ENCODE data around the gene PIK3AP1.
"Not testable (repeated sequence)": the region's sequence is repeated elsewhere in the genome, so short reads cannot be mapped to it uniquely, and the experiment has no call there.

The PIK3AP1 gene

DNA sequence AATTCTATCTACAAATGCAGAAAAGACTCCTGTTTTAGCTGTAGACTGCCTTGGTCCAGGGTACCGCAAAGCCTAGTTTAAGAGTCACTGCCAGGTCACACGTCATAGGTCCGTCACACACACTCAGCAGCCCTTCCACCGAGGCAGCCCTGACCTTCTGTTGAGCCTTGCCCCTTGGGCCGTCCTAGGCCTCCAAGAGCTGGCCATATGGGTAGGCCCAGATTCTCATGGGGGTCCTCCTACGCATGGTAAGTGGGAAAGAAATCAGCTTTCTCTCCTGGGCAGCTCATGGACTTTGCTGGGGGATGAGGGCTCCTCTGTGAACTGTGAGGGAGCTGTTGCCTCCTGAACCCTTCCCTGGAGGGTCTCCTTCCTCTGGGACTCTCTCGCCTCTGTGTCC lies 19.8 kb upstream of the PIK3AP1 start:
- Histone ChIP-seq H3K27ac (peak overlapping the region in 7 of 21 experiments; percentile 9 to 78 (median 57)), H3K4me3 (no peak overlapping the region)

DNA sequence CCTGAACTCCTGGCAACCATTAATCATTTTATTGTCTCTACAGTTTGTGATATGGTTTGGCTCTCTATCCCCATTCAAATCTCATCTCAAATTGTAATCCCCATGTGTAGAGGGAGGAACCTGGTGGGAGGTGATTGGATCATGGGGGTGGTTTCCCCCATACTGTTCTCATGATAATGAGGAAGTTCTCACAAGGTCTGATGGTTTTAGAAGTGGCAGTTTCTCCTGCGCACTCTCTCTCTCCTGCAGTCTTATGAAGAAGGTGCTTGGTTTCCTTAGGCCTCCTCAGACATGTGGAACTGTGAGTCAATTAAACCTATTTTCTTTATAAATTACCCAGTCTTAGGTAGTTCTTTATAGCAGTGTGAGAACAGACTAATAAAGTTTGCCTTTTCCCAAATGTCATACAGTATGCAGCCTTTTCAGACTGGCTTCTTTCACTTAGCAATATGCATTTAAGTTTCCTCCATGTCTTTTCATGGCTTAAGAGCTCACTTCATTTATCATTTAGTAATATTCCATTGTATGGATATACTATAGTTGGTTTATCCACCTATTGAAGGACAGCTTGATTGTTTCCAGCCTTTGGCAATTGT lies 17.1 kb upstream of the PIK3AP1 start:
- H3K27ac ChIP-seq, H3K4me3 ChIP-seq: not testable (repeated sequence)

- Histone ChIP-seq H3K27ac (no peak overlapping the region), H3K4me3 (no peak overlapping the region)
Measured at GRCh38 chr10:96724621-96725020, 4.3 kb upstream of the PIK3AP1 start.

DNA sequence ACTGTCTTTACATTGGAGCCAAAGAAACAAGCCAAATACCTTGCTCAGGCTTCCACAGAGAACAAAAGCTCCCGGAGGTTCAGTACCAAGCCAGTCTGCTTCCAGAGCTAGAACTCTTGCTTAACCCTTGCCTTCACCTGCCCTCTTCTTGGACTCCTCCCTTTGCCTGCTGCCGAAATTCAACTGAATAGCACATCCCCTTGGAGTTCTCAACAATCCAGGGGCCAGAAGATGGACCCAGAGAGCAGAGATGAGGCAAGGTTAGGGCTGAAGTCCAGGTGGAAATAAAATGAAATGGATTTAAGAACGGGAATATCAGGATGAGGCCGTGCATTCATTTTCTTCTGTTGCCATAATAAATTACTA lies 876 bp upstream of the PIK3AP1 start:
- H3K27ac ChIP-seq: peak overlapping the region in 9 of 21 experiments; percentile 44 to 85 (median 74)
- peak overlapping the region in 3 of 7 experiments; percentile 43 to 49 (median 48) for H3K4me3 ChIP-seq

GRCh38 chr10:96719850-96720421 lies 378 bp downstream of the PIK3AP1 start:
- Histone ChIP-seq H3K4me3 (peak overlapping the region; percentile 35 to 55 (median 43)), H3K27ac (peak overlapping the region; percentile 10 to 90 (median 72))

- Histone ChIP-seq H3K27ac (peak overlapping the region in 6 of 21 experiments; percentile 7 to 90 (median 82)), H3K4me3 (peak overlapping the region in 5 of 7 experiments; percentile 35 to 55 (median 48))
Measured at GRCh38 chr10:96719200-96719599, 1.1 kb downstream of the PIK3AP1 start.

DNA sequence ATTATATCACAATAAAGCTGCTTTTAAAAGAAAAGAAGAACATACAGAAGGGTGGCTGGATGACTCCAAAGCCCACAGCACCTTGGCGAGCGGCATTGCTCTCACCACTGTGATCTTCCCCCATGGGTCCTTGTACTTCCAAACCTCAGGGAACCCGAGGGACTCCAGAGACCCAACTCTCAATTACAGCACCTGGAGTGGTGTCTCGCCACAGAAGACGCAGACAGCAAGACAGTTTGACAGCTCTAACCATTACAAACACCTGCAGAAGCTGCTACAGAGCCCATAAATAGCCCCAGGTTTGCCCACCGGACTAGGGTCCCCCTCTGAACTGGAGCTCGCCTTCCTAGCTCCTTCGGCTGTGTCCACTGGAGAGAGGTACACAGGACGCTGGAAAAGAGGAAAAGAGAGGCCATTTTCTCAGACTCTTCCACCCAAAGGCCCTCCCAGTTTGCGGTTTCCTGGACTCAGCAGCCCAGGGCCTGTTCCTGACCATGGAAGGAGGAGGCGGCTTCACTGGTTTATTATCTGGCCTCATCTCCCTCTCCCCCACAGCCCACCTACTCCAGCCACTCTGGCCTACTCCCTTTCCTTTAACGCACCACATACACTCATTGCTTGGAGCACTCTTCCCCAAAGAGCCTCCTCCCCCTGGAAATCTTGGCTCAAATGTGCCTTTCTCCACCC lies 1.9 kb downstream of the PIK3AP1 start:
- Histone ChIP-seq H3K27ac (peak overlapping the region in 7 of 21 experiments; percentile 7 to 90 (median 34)), H3K4me3 (peak overlapping the region in 2 of 7 experiments; percentile 13 to 48)

- peak overlapping the region in 1 of 21 experiments; percentile 19 for H3K27ac ChIP-seq
Measured at GRCh38 chr10:96716390-96716789, 3.9 kb downstream of the PIK3AP1 start.

GRCh38 chr10:96714746-96715255 lies 5.5 kb downstream of the PIK3AP1 start:
- Histone ChIP-seq H3K4me3 (no peak overlapping the region), H3K27ac (no peak overlapping the region)

More at GRCh38 chr10:96716390-96716789, 3.9 kb downstream of the PIK3AP1 start:
- H3K4me3 ChIP-seq: no peak overlapping the region

DNA sequence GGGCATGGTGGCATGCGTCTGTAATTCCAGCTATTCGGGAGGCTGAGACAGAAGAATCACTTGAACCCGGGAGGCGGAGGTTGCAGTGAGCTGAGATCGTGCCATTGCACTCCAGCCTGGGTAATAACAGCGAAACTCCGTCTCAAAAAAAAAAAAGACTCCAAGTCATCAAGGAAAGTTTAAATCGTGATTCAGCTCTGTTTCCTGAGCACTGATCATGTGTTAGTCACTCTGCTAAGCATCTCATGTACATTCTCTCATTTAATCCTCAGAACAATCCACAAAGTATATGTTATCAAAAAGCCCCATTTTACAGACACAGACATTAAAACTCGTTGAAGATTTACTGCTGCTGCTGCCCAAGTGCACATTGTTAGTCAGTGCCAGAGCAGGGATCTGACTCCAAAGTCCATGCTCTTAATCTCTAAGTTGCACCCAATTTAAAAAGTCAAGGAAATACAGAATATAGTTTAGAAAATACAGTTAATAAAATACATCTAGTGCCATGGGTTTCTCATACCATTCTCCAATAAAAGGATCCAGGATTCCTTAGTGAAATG lies 6.2 kb downstream of the PIK3AP1 start:
- H3K27ac ChIP-seq: no peak overlapping the region

DNA sequence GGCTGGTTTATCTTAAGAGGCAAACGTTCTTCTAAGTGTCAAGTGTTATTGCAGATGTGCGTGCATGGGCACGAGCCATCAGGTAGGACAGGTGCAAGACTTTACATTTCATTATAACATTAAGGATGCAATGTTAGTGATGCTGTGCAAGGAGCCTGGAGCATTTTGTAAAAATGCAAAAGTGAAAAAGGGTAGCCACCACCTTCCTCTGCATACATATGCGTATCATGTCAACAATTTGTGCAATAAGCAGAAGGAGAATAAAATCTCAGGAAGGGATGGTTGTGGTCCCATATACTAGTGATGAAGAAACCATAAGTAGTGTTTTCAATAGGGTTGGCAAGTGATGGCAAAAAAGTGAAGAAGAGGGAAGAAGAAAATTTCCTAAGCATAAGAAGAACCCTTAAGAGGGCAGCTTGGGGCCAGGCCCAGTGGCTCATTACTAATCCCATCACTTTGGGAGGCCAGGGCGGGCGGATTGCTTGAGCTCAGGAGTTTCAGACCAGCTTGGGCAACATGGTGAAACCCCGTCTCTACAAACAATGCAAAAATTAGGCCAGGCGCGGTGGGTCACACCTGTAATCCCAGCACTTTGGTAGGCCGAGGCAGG lies 7.5 kb downstream of the PIK3AP1 start:
- no peak overlapping the region for H3K4me3 ChIP-seq
- H3K27ac ChIP-seq: no peak overlapping the region

More for the DNA sequence above, 6.2 kb downstream of the PIK3AP1 start:
- no peak overlapping the region for H3K4me3 ChIP-seq

DNA sequence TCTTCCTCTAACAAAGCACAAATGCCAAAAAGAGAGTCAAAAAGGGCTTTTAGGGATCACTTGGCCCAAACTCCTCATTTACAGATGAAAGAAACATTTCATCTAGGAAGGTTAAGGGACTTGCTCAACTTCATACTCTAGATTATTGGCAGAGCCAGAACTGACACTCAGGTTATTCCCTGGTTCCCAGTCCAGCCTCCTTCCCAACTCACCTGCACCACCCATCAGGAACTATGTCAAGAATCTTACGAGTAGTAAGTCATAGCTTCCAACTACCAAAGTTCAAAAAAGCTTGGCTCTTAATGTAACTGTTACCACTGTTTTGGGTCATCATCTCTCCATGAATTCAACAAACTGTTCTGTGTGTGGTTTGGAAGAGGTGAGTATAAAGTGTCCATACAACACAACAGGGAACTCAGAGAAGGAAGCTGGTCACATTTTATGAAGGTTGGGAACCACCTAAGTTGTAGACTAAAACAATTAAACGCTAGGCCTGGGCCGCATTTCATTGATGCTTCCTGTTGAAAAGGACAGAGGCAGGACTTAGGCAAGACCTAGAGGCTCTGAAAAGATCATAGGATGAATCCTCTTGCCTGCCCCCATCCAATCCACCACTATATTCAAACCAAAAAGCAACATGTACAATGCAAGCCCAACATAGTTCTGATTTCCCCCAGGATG lies 9.1 kb downstream of the PIK3AP1 start:
- H3K27ac ChIP-seq: no peak overlapping the region
- no peak overlapping the region for H3K4me3 ChIP-seq

DNA sequence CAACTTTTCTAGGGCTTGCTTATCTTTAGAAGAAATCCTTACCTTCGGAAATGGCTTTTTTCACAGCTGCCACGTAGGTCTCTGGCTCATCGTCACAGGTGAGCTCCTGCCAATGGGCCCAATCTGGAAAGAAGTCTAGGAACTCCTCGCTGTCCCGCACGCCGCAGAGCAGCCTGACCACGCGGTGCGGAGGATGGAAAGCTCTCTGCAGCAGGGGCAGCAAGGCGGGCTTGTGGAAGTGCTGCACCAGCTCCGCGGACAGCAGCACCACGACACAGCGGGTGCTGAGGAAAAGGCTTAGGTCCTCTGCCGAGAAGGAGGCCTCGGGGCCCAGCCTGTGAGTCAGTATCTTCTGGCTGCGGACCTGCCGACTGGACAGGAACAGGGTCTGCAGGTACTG lies 10.8 kb downstream of the PIK3AP1 start:
- no peak overlapping the region for H3K4me3 ChIP-seq
- peak overlapping the region in 4 of 21 experiments; percentile 5 to 54 (median 18) for H3K27ac ChIP-seq

DNA sequence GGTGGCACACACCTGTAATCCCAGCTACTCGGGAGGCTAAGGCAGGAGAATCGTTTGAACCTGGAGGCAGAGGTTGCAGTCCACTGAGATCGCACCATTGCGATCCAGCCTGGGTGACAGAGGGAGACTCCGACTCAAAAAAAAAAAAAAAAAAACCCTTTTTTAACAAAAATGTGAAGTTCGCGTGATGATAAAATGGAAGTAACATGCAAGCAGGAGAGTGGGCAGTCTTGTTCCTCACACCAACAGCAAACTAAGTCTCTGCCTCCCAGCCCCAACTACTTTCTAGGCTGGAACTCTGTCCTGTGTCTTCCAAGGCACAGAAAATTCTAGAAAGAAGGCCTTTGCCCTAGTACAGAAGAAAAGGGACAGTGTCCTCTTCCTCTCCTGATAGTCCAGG lies 11.3 kb downstream of the PIK3AP1 start:
- Histone ChIP-seq H3K4me3 (no peak overlapping the region), H3K27ac (peak overlapping the region in 6 of 21 experiments; percentile 6 to 54 (median 28))

DNA sequence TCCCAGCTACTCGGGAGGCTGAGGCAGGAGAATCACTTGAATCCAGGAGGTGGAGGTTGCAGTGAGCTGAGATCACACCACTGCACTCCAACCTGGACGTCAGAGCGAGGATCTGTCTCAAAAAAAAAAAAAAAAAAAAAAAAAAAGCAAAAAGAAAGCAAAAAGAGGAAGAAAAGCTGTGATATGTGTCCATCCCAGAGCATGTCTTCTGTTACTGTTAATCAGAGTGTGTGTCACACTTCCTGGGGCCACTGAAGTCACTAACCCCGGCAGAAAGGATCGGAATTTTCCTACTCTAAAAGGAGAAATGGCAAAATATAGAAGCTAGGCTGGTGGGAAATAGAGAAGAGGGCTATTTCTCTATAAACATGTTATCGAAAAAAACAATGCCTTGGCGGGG lies 11.9 kb downstream of the PIK3AP1 start:
- Histone ChIP-seq H3K4me3 (no peak overlapping the region), H3K27ac (peak overlapping the region in 5 of 21 experiments; percentile 6 to 54 (median 26))

- no peak overlapping the region for H3K27ac ChIP-seq
- H3K4me3 ChIP-seq: no peak overlapping the region
Measured at GRCh38 chr10:96706331-96706853, 13.9 kb downstream of the PIK3AP1 start.

DNA sequence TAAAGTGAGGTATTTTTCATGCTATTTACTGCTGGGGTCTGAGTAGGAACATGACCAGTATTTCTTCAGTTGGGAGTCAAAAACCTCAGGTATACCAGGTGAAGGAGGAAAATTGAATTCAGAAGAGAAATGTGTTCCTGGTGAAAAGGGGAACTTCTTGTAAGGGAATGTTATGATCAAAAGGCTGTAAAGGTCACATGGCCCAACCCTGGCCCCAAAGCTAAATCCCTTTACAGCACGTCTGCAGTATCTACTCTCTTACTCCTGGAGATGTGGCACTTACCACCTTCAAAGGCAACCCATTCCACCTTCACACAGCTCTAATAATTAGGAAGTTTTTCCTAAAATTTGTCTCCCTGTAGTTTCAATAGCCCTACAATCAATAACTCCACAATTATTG lies 15.2 kb downstream of the PIK3AP1 start:
- H3K4me3 ChIP-seq: no peak overlapping the region
- H3K27ac ChIP-seq: no peak overlapping the region

DNA sequence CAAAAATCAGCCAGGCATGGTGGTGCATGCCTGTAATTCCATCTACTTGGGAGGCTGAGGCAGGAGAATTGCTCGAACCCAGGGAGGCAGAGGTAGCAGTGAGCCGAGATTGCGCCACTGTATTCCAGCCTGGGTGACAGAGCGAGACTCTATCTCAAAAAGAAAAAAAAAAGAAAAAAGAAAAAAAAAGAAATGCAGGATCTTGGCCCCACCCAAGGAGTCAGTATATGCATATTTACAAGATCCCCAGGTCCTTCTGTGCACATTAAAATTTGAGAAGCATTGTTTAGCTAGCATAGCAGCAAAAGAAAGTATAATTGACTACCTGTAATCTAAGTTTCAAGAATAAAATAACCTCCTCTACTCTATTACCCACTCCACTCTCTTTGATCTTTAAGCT lies 15.8 kb downstream of the PIK3AP1 start:
- H3K27ac ChIP-seq: no peak overlapping the region
- H3K4me3 ChIP-seq: no peak overlapping the region

GRCh38 chr10:96703358-96703757 lies 17.0 kb downstream of the PIK3AP1 start:
- Histone ChIP-seq H3K4me3 (no peak overlapping the region), H3K27ac (no peak overlapping the region)

All from skin epidermis (tissue), 12 donors.